BE2C (cell line): ENCODE results near the gene ZNF563.
"Not testable (repeated sequence)": the region's sequence is repeated elsewhere in the genome, so short reads cannot be mapped to it uniquely, and the experiment has no call there.

Experiments
- DNase-seq: peaks from one replicate; pipeline ENCODE4 v3.0.0-alpha.2; 2020
- H3K27me3 ChIP-seq: fragments of 250-450 bp; sonication (Bioruptor Pico); 2 replicates; pipeline ENCODE4 v1.5.1; 2020; ENCODE audit warnings: mild to moderate bottlenecking
- H3K36me3 ChIP-seq: fragments of 250-450 bp; sonication (Bioruptor Pico); 2 replicates; pipeline ENCODE4 v1.5.1; 2020; ENCODE audit warnings: mild to moderate bottlenecking
- H3K4me1 ChIP-seq: fragments of 250-450 bp; sonication (Bioruptor Pico); 2 replicates; pipeline ENCODE4 v1.5.1; 2020
- H3K4me3 ChIP-seq: 2 replicates; pipeline ENCODE4 v1.5.1; 2011; ENCODE audit warnings: low read depth, low read length
- H3K9me3 ChIP-seq: fragments of 250-450 bp; sonication (Bioruptor Pico); 2 replicates; pipeline ENCODE4 v1.5.1; 2020
- TF ChIP-seq, protein P1 (sequence below): IDR thresholded peaks from 2 replicates; pipeline ENCODE4 v1.5.1; 2012; ENCODE audit warnings: mild to moderate bottlenecking, low read depth, low read length

Gene ZNF563

GRCh38 chr19:12364391-12365235, 31.2 kb upstream of the ZNF563 start:
- Histone ChIP-seq H3K4me3 (peak overlapping the region; percentile 77), H3K4me1 (no peaks in the 10 kb centered on the region), H3K9me3 (no peaks in the 10 kb centered on the region; the same call in 1 of the 2 replicates), H3K36me3 (no peaks in the 10 kb centered on the region), H3K27me3 (no peaks in the 10 kb centered on the region)
- TF ChIP-seq, protein P1, sequence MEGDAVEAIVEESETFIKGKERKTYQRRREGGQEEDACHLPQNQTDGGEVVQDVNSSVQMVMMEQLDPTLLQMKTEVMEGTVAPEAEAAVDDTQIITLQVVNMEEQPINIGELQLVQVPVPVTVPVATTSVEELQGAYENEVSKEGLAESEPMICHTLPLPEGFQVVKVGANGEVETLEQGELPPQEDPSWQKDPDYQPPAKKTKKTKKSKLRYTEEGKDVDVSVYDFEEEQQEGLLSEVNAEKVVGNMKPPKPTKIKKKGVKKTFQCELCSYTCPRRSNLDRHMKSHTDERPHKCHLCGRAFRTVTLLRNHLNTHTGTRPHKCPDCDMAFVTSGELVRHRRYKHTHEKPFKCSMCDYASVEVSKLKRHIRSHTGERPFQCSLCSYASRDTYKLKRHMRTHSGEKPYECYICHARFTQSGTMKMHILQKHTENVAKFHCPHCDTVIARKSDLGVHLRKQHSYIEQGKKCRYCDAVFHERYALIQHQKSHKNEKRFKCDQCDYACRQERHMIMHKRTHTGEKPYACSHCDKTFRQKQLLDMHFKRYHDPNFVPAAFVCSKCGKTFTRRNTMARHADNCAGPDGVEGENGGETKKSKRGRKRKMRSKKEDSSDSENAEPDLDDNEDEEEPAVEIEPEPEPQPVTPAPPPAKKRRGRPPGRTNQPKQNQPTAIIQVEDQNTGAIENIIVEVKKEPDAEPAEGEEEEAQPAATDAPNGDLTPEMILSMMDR, result no peak
- no peak for DNase-seq

DNA sequence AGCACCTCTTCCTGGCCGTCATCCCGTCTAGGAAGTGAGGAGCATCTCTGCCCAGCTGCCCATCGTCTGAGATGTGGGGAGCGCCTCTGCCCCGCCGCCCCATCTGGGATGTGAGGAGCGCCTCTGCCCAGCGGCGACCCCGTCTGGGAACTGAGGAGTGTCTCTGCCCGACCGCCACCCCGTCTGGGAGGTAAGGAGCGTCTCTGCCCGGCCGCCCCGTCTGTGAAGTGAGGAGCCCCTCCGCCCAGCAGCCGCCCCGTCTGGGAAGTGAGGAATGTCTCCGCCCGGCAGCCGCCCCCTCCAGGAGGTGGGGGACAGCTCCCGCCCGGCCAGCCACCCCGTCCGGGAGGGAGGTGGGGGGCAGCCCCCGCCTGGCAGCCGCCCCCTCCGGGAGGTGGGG, 28.8 kb upstream of the ZNF563 start:
- not testable (repeated sequence) for H3K4me1 ChIP-seq, H3K36me3 ChIP-seq, H3K4me3 ChIP-seq, H3K9me3 ChIP-seq, DNase-seq, H3K27me3 ChIP-seq

DNA sequence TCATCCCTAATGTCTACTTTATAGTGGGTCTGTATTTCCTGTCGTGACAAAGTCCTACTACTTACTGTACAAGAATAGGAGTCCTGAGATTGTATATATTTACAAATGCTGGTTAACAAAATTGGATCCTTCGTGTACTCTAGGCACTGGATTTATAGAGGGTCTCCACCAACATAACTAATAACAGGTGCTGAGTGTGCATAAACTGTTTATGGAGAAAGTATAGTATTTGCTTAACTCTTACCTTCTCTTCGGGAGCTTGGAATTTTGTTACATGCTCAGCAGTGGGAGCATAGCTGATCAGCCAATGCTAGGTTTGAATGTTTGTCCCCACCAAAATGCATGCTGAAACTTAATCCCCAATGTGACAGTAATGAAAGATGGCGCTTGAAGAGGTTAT, 19.9 kb upstream of the ZNF563 start:
- Histone ChIP-seq H3K36me3 (no peaks in the 10 kb centered on the region), H3K4me3 (no peak overlapping the region), H3K27me3 (no peaks in the 10 kb centered on the region), H3K4me1 (no peaks in the 10 kb centered on the region), H3K9me3 (0 out of 2 replicates have a peak, but pooled peaks cover 8% of the 10 kb centered on the region)
- no peak for DNase-seq
- TF ChIP-seq, protein P1, result no peak

DNA sequence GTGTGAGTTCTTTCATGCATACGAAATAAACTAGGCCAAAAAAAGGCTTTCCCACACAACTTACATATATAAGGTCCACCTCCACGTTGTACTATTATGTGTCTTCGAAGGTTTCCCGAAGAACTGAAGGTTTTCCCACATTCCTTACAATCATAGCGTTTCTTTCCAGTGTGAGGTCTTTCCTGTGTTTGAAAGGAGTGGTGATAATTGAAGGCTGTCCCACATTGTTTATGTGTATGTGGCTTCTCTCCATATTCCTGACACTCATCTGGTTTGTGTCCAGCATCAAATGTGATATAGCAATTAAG, 17.4 kb upstream of the ZNF563 start:
- Histone ChIP-seq H3K27me3 (no peaks in the 10 kb centered on the region), H3K9me3 (peaks cover 8% of the 10 kb centered on the region; the same call in 1 of the 2 replicates), H3K4me3 (no peak overlapping the region), H3K4me1 (no peaks in the 10 kb centered on the region), H3K36me3 (no peaks in the 10 kb centered on the region)
- no peak for DNase-seq
- TF ChIP-seq, protein P1, result no peak

DNA sequence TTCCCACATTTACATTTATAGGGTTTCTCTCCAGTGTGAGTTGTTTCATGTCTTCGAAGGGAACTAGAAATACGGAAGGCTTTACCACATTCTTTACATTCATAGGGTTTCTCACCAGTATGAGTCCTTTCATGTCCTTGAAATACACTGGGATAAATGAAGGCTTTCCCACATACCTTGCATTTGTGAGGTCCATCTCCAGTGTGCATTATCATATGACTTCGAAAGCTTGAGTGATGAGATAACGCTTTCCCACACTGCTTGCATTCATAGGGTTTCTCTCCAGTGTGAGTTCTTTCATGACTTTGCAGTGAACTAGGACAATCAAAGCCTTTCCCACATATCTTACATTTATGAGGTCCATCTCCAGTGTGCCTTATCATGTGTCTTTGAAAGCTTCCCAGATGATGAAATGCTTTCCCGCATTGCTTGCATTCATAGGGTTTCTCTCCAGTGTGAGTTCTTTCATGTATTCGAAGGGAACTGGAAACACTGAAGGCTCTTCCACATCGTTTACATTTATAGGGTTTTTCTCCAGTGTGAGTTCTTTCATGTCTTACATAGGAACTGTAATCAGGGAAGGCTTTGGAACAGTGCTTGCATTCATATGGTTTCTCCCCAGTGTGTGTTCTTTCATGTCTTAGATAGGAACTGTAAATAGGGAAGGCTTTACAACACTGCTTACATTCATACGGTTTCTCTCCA, 16.9 kb upstream of the ZNF563 start:
- Histone ChIP-seq H3K36me3 (no peaks in the 10 kb centered on the region), H3K9me3 (peaks cover 8% of the 10 kb centered on the region; the same call in 1 of the 2 replicates), H3K4me3 (no peak overlapping the region), H3K27me3 (no peaks in the 10 kb centered on the region), H3K4me1 (no peaks in the 10 kb centered on the region)
- DNase-seq, result no peak
- TF ChIP-seq, protein P1, result no peak

GRCh38 chr19:12346896-12347295, 13.5 kb upstream of the ZNF563 start:
- Histone ChIP-seq H3K4me1 (no peaks in the 10 kb centered on the region), H3K9me3 (peaks cover 3% of the 10 kb centered on the region; the same call in 1 of the 2 replicates), H3K27me3 (no peaks in the 10 kb centered on the region), H3K4me3 (no peak overlapping the region), H3K36me3 (no peaks in the 10 kb centered on the region)
- no peak for DNase-seq
- TF ChIP-seq, protein P1, result peak; percentile 33
